OCI-M2 (cell line): ENCODE data around the gene COPG1.

ENCODE experiments used
- DNase-seq: peaks from one replicate; lab custom pipeline; 2025; ENCODE audit not compliant: unreplicated experiment; lab: John Stamatoyannopoulos, UW

The COPG1 gene

GRCh38 chr3:129313665-129314385 lies 64.4 kb downstream of the COPG1 start:
- no peak for DNase-seq

- no peak for DNase-seq
Measured at GRCh38 chr3:129314386-129315222, 65.2 kb downstream of the COPG1 start.

GRCh38 chr3:129315223-129315997 lies 66.0 kb downstream of the COPG1 start:
- DNase-seq = no peak

- DNase-seq = no peak
Measured at GRCh38 chr3:129315998-129316247, 66.5 kb downstream of the COPG1 start.

GRCh38 chr3:129316248-129317013 lies 67.0 kb downstream of the COPG1 start:
- DNase-seq = peak; percentile 35

- DNase-seq = no peak
Measured at GRCh38 chr3:129317014-129317771, 67.8 kb downstream of the COPG1 start.

GRCh38 chr3:129317848-129318247 lies 68.4 kb downstream of the COPG1 start:
- no peak for DNase-seq

GRCh38 chr3:129318921-129319320 lies 69.5 kb downstream of the COPG1 start:
- DNase-seq = no peak

- no peak for DNase-seq
Measured at GRCh38 chr3:129320261-129320660, 70.9 kb downstream of the COPG1 start.

- DNase-seq = no peak
Measured at GRCh38 chr3:129320825-129321487, 71.5 kb downstream of the COPG1 start.

GRCh38 chr3:129321887-129322286 lies 72.5 kb downstream of the COPG1 start:
- DNase-seq = no peak

GRCh38 chr3:129323651-129324294 lies 74.4 kb downstream of the COPG1 start:
- no peak for DNase-seq

GRCh38 chr3:129324855-129325254 lies 75.4 kb downstream of the COPG1 start:
- no peak for DNase-seq

GRCh38 chr3:129325383-129325782 lies 76.0 kb downstream of the COPG1 start:
- no peak for DNase-seq

- no peak for DNase-seq
Measured at GRCh38 chr3:129326138-129326537, 76.7 kb downstream of the COPG1 start.

GRCh38 chr3:129326595-129326994 lies 77.2 kb downstream of the COPG1 start:
- DNase-seq = no peak
